WTC11 (cell line): Measurements from ENCODE around the gene VSX1. TPM values are rescaled to one million over a fixed set of nuclear protein-coding genes. Genes with fewer than 3 reads are reported as not detected.

Experiments
- ATAC-seq: fragments of 200-7000 bp; cut with Tn5 transposase; 2 replicates; pipeline ENCODE4 v1.10.0; 2021; ENCODE audit warnings: mild to moderate bottlenecking, moderate library complexity
- CTCF ChIA-PET: fragments of 300-600 bp; sonication (Branson Sonifier 250); formaldehyde crosslinking; loops from one replicate; lab custom pipeline; 2021; ENCODE audit warnings: antibody characterized with exemption; lab: Charles Lee
- POLR2A ChIA-PET: fragments of 350-600 bp; sonication (Branson Sonifier 250); formaldehyde crosslinking; loops from one replicate; lab custom pipeline; 2021; ENCODE audit warnings: antibody characterized with exemption; lab: Charles Lee
- DNase-seq: peaks from one replicate; pipeline ENCODE4 v3.0.0; 2021; ENCODE audit warnings: low spot score
- H3K27ac Mint-ChIP-seq: 2 replicates; pipeline ENCODE4 v1.8.0; 2021; ENCODE audit warnings: mixed read lengths
- H3K27me3 Mint-ChIP-seq: 2 replicates; pipeline ENCODE4 v1.8.0; 2021; ENCODE audit warnings: low read depth, mild to moderate bottlenecking, moderate library complexity, mixed read lengths
- H3K36me3 Mint-ChIP-seq: 2 replicates; pipeline ENCODE4 v1.8.0; 2021; ENCODE audit warnings: mixed read lengths
- H3K4me1 Mint-ChIP-seq: 2 replicates; pipeline ENCODE4 v1.8.0; 2022; ENCODE audit warnings: mixed read lengths
- H3K4me3 Mint-ChIP-seq: 2 replicates; pipeline ENCODE4 v1.8.0; 2021; ENCODE audit warnings: mild to moderate bottlenecking, moderate library complexity, mixed read lengths
- H3K9me3 Mint-ChIP-seq: 2 replicates; pipeline ENCODE4 v1.8.0; 2021; ENCODE audit warnings: mixed read lengths
- CBFB ChIP-seq: sonication (generic); formaldehyde crosslinking; IDR thresholded peaks from 2 replicates; pipeline ENCODE4 v1.8.1; 2022; ENCODE audit warnings: mild to moderate bottlenecking, low read depth, missing genetic modification reagents
- HMGA2 ChIP-seq: fragments of 250-450 bp; sonication (Bioruptor Pico); IDR thresholded peaks from 2 replicates; pipeline ENCODE4 v1.4.0; 2021; ENCODE audit warnings: mild to moderate bottlenecking, moderate library complexity
- IRF2 ChIP-seq: sonication (generic); formaldehyde crosslinking; IDR thresholded peaks from 2 replicates; pipeline ENCODE4 v1.8.0; 2022; ENCODE audit warnings: low read depth, missing genetic modification reagents, borderline replicate concordance
- RORB ChIP-seq: fragments of 250-450 bp; sonication (Bioruptor Pico); IDR thresholded peaks from 2 replicates; pipeline ENCODE4 v1.9.0; 2021; ENCODE audit warnings: mild to moderate bottlenecking
- ZBTB21 ChIP-seq: sonication (generic); formaldehyde crosslinking; IDR thresholded peaks from 2 replicates; pipeline ENCODE4 v1.8.1; 2023; ENCODE audit warnings: mild to moderate bottlenecking, missing genetic modification reagents, borderline replicate concordance
- ZNF138 ChIP-seq: sonication (generic); formaldehyde crosslinking; conservative IDR thresholded peaks from 2 replicates; pipeline ENCODE4 v1.8.1; 2022; ENCODE audit warnings: mild to moderate bottlenecking, moderate library complexity, missing genetic modification reagents
- ZNF232 ChIP-seq: sonication (generic); formaldehyde crosslinking; IDR thresholded peaks from 2 replicates; pipeline ENCODE4 v1.8.0; 2022; ENCODE audit warnings: mild to moderate bottlenecking, missing genetic modification reagents
- ZNF416 ChIP-seq: fragments of 250-450 bp; sonication (Bioruptor Pico); IDR thresholded peaks from 2 replicates; pipeline ENCODE4 v1.9.0; 2021; ENCODE audit warnings: mild to moderate bottlenecking, inconsistent platforms
- ZNF423 ChIP-seq: fragments of 250-450 bp; sonication (Bioruptor Pico); IDR thresholded peaks from 2 replicates; pipeline ENCODE4 v2.1.2; 2022; ENCODE audit warnings: mild to moderate bottlenecking, moderate library complexity
- total RNA-seq: library from RNA; stranded (reverse); gene quantifications from 3 replicates; pipeline ENCODE4 v1.2.3, GENCODE V29; 2021
- TF ChIP-seq, protein P1 (sequence below): fragments of 250-450 bp; sonication (Bioruptor Pico); IDR thresholded peaks from 2 replicates; pipeline ENCODE4 v1.9.0; 2021; ENCODE audit warnings: mild to moderate bottlenecking
- TF ChIP-seq, protein P2 (sequence below): sonication (generic); formaldehyde crosslinking; IDR thresholded peaks from 2 replicates; pipeline ENCODE4 v1.8.1; 2022; ENCODE audit warnings: missing genetic modification reagents, borderline replicate concordance
- TF ChIP-seq, protein P3 (sequence below): sonication (generic); formaldehyde crosslinking; IDR thresholded peaks from 2 replicates; pipeline ENCODE4 v1.8.1; 2023; ENCODE audit warnings: mild to moderate bottlenecking, missing genetic modification reagents

The VSX1 gene
- total RNA-seq, 1 experiment from 2014 or later: not detected

DNA sequence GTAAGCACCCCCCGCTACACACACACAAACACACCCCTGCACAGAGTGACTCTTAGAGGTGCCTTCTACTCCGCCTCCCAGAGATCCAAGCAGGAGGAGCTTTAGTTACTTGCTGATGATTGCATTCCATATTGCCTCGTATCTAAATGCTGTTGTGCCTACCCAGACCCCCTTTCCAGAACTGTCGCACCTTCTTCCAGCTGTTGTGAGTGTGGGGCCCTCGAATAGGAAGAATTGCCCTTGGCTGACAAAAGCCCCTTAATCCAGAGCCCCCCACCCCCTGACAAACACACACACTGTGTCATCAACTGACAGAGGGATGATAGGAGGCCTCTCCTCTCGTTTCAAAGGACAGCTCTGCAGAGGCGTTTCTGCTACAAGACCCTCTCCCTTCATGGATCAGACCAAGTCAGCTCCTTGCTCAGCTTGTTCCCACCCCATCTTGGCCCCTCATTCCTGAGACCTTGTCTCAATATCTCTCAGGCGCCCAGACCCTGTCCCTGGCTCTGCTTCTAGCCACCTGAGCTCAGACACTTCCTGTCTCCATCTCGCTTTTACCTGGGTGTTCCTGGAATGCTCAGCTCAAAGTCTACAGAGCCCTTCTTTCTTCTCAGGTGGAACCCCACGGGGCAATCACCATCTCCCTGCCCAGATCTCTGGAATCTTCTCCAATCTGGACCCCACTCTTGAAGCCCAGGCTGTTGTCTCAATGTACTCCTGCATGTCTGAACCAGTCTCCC, 4.0 kb upstream of the VSX1 start (continued):
- TF ChIP-seq, protein P1, sequence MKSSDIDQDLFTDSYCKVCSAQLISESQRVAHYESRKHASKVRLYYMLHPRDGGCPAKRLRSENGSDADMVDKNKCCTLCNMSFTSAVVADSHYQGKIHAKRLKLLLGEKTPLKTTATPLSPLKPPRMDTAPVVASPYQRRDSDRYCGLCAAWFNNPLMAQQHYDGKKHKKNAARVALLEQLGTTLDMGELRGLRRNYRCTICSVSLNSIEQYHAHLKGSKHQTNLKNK (CRISPR knock-in tag): no peak
- TF ChIP-seq, protein P2, sequence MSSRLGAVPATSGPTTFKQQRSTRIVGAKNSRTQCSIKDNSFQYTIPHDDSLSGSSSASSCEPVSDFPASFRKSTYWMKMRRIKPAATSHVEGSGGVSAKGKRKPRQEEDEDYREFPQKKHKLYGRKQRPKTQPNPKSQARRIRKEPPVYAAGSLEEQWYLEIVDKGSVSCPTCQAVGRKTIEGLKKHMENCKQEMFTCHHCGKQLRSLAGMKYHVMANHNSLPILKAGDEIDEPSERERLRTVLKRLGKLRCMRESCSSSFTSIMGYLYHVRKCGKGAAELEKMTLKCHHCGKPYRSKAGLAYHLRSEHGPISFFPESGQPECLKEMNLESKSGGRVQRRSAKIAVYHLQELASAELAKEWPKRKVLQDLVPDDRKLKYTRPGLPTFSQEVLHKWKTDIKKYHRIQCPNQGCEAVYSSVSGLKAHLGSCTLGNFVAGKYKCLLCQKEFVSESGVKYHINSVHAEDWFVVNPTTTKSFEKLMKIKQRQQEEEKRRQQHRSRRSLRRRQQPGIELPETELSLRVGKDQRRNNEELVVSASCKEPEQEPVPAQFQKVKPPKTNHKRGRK (CRISPR knock-in tag): no peak
- TF ChIP-seq ZNF138 (CRISPR knock-in tag): no peak
- TF ChIP-seq, protein P3, sequence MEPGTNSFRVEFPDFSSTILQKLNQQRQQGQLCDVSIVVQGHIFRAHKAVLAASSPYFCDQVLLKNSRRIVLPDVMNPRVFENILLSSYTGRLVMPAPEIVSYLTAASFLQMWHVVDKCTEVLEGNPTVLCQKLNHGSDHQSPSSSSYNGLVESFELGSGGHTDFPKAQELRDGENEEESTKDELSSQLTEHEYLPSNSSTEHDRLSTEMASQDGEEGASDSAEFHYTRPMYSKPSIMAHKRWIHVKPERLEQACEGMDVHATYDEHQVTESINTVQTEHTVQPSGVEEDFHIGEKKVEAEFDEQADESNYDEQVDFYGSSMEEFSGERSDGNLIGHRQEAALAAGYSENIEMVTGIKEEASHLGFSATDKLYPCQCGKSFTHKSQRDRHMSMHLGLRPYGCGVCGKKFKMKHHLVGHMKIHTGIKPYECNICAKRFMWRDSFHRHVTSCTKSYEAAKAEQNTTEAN: no peak
- TF ChIP-seq CBFB (CRISPR knock-in tag): no peak
- no peak for TF ChIP-seq ZBTB21 (CRISPR knock-in tag)
- no peak for TF ChIP-seq ZNF416 (CRISPR knock-in tag)

DNA sequence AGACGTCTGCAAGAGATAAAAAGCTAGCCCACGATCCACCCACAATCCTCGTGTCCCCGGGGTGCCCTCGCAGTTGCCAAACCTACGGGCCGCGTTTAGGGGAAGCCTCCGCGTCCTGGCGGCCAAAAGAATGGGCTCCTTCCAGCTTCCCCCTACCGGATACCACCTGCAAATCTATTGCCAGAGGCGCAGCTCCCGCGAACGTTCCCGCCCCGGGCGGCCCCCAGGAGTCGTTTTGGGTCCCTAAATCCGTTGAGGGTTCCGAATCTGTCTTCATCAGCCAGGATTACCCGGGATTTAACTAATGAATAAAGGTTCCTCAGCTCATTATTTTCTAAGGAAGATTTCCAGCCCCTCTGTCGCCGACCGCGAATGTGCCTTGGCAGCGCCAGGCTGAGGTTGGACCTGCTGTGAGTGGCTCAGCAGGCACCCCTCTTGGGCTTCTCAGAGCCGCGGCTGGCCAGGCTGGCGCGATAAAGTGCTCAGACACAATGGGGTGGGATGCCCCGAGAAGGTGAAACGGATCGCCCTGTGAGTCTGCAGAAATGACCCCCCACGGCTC, 2.8 kb upstream of the VSX1 start:
- TF ChIP-seq HMGA2 (CRISPR knock-in tag) (no peak), ZNF423 (0 out of 2 replicates have a peak, but pooled peaks have one; percentile 56)
- H3K4me1 Mint-ChIP-seq: peaks cover 26% of the 10 kb centered on the region
- H3K9me3 Mint-ChIP-seq: no peaks in the 10 kb centered on the region
- H3K27ac Mint-ChIP-seq: no peak overlapping the region
- CTCF ChIA-PET: interaction anchor here (0.8 to 1.5 kb wide), 5 partner anchors 19 to 154 kb away, joined by 3 to 4 read pairs (median 4); no protein-coding TSS in a partner anchor
- ATAC-seq (no peak), DNase-seq (peak; percentile 38)
- POLR2A ChIA-PET: no interaction called here
- H3K4me3 Mint-ChIP-seq: peak overlapping the region; percentile 66
- H3K36me3 Mint-ChIP-seq: no peaks in the 10 kb centered on the region
- H3K27me3 Mint-ChIP-seq: peaks cover 84% of the 10 kb centered on the region

DNA sequence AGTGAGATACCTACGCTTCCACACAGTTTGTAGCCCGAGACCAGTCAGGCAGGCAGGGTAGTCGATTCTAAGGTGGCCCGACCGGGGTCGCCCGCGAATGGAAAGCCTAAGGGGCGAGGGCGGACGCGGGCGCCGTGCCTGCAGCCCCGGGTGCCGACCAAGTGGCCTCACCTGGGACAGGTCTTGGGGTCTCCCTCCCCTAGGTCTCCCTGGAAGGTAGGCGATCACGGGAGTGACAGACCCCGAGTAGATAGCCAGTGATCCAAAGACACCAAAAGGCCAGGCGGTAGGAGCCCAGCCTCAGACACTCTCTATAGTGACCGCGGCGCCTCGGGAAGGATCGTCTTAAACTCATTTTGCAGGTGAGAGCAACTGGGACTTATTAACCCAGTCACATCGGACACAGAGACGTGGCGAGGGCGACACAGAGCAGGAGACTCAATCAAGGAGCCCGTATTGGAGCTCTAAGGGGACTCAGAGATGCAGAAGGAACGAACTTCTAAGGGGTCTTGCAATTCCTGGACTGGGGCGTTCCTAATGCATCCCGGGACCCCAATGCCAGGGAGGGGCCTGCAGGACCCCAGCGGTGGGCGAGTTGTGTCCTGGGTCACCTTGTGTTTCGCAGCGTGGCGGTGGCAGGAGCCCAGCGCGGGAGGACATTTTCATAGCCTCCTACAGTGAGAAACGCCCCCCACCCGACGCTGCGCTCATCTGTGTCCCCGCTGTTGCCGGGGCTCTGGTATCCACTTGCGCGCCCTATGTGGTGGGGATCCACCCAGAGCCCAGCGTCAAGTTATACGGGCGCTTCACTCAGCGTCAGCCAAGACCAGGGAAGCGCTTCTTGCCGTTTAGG, 2.1 kb upstream of the VSX1 start:
- Mint-ChIP-seq H3K27me3 (peaks cover 88% of the 10 kb centered on the region), H3K27ac (no peak overlapping the region), H3K4me3 (peak overlapping the region; percentile 66), H3K36me3 (no peaks in the 10 kb centered on the region), H3K9me3 (no peaks in the 10 kb centered on the region), H3K4me1 (peaks cover 26% of the 10 kb centered on the region)
- POLR2A ChIA-PET: no interaction called here
- CTCF ChIA-PET: interaction anchor here (0.8 to 2.4 kb wide), 6 partner anchors 18 to 153 kb away, joined by 3 to 7 read pairs (median 4); no protein-coding TSS in a partner anchor
- DNase-seq (no peak), ATAC-seq (no peak)
- no peak for TF ChIP-seq RORB (CRISPR knock-in tag)
- TF ChIP-seq ZNF232: no peak
- TF ChIP-seq, protein P2 (CRISPR knock-in tag): no peak
- TF ChIP-seq IRF2: no peak
